Measurements from ENCODE around the gene CIDEC.

DNA sequence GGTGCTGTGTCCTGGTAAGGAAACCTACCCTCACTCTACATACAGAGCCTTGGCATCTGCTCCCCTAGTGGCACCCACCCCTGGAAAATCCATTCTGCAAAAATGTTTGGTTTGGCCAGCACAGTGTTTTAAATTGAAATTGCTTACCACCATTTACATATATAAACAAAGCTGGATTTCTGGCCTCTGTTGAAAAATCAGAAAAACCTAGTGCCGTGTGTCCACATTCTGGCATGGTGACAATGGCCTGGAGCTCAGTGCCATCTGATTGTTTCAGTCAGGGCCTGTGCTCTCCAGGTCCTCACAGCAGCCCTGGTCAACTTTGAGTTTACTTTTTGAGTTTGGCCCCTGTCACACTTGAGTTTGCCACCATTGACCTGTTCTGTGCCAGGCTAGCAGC lies 34.0 kb upstream of the CIDEC start:
- TF ChIP-seq, protein P1, sequence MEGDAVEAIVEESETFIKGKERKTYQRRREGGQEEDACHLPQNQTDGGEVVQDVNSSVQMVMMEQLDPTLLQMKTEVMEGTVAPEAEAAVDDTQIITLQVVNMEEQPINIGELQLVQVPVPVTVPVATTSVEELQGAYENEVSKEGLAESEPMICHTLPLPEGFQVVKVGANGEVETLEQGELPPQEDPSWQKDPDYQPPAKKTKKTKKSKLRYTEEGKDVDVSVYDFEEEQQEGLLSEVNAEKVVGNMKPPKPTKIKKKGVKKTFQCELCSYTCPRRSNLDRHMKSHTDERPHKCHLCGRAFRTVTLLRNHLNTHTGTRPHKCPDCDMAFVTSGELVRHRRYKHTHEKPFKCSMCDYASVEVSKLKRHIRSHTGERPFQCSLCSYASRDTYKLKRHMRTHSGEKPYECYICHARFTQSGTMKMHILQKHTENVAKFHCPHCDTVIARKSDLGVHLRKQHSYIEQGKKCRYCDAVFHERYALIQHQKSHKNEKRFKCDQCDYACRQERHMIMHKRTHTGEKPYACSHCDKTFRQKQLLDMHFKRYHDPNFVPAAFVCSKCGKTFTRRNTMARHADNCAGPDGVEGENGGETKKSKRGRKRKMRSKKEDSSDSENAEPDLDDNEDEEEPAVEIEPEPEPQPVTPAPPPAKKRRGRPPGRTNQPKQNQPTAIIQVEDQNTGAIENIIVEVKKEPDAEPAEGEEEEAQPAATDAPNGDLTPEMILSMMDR (conservative IDR thresholded peaks at IDR 0.05; ENCODE audit: low read depth in 2 of 2) = no peak
- TF ChIP-seq ZNF114 (CRISPR knock-in tag; IDR thresholded peaks at IDR 0.05) (no peak), EZH2 (IDR thresholded peaks at IDR 0.05; ENCODE audit: low read depth, unreplicated experiment) (no peak), POLR2AphosphoS5 (IDR thresholded peaks at IDR 0.05; ENCODE audit: low read depth) (no peak), JUNB (IDR thresholded peaks at IDR 0.05; ENCODE audit: unreplicated experiment) (no peak), EZH2phosphoT487 (IDR thresholded peaks at IDR 0.05; ENCODE audit: unreplicated experiment) (no peak)

All from GM23338 (cell line).